ENCODE measurements around the gene EEF1A2.

The EEF1A2 gene

DNA sequence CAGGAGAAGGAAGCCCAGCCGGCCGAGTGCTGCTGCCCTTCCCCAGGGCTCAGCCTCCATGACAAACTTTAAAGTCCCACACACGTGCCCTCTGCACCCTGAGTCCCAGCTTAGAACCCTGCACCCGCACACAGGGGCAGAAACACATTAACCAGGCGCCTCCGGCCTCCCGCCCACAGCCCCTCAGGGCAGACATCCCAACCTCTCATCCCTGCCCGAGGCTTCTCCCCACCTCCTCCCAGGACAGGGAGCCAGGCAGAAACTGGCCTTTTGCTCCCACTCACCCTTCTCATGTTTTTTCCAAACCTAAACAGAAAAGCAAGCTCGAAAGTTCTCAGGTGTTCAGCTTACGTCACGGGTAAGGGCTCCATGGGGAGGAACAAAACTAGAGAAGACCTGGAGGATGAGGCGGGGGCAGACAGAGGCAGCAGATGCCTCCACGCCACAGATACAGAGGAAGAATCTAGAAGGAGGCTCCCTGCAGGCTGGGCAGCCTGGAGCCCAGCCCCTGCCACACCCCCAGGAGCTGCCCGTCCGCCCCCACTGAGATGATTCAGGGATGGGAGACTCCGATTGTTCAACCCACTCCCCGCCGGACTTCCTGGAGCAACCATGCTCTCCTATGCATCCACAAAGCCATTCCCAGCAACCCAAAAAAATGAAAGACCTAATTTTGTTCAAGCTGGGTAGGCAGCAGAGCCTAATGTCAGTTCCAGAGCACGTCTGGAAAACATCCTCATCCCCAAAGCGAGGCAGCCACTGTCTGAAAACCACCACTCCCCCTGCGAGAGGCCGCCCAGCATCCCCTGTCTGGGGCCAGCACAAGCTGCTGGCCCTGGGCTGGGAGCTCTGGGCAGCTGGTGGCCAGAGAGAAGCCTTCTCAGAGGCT, 35.2 kb downstream of the EEF1A2 start:
- Histone ChIP-seq H3K4me2 (ENCODE audit: low read length) (no peak overlapping the region), H4K20me1 (ENCODE audit: control insufficient read depth, insufficient read depth, low read depth, low read length) (no peaks in the 10 kb centered on the region), H3K79me2 (ENCODE audit: control insufficient read depth, low read length) (no peaks in the 10 kb centered on the region), H3K4me3 (ENCODE audit: low read length) (no peak overlapping the region), H3K36me3 (ENCODE audit: control insufficient read depth, low read length) (no peaks in the 10 kb centered on the region), H3K9me2 (replicated peaks; ENCODE audit: control insufficient read depth, low read length) (no peaks in the 10 kb centered on the region), H3F3A (ENCODE audit: control insufficient read depth, insufficient read depth) (no peaks in the 10 kb centered on the region), H3K27ac (ENCODE audit: low read depth, low read length) (no peak overlapping the region), H3K4me1 (ENCODE audit: control insufficient read depth, low read length) (no peaks in the 10 kb centered on the region), H3K27me3 (ENCODE audit: control insufficient read depth, low read length) (no peaks in the 10 kb centered on the region), H3K9me3 (ENCODE audit: control insufficient read depth, insufficient read depth, low read length) (no peaks in the 10 kb centered on the region)
- TF ChIP-seq EZH2phosphoT487 (IDR thresholded peaks at IDR 0.05; ENCODE audit: borderline replicate concordance, low read length): no peak
- TF ChIP-seq, protein P1, sequence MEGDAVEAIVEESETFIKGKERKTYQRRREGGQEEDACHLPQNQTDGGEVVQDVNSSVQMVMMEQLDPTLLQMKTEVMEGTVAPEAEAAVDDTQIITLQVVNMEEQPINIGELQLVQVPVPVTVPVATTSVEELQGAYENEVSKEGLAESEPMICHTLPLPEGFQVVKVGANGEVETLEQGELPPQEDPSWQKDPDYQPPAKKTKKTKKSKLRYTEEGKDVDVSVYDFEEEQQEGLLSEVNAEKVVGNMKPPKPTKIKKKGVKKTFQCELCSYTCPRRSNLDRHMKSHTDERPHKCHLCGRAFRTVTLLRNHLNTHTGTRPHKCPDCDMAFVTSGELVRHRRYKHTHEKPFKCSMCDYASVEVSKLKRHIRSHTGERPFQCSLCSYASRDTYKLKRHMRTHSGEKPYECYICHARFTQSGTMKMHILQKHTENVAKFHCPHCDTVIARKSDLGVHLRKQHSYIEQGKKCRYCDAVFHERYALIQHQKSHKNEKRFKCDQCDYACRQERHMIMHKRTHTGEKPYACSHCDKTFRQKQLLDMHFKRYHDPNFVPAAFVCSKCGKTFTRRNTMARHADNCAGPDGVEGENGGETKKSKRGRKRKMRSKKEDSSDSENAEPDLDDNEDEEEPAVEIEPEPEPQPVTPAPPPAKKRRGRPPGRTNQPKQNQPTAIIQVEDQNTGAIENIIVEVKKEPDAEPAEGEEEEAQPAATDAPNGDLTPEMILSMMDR (IDR thresholded peaks at IDR 0.05; ENCODE audit: low read depth, low read length, poor library complexity, severe bottlenecking): no peak

DNA sequence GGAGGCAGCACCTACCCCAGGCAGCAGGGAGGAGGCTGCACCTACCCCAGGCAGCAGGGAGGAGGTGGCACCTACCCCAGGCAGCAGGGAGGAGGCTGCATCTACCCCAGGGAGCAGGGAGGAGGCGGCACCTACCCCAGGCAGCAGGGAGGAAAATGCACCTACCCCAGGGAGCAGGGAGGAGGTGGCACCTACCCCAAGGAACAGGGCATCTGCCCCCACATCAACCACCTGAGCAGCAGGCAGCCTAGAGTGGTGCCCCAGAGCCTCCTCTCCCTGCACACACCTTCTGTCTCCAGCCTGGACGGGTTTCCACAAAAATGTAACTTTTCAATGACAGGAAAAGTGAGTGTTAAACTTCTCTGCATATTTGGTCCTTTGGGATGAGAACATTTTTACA, 36.6 kb downstream of the EEF1A2 start:
- Histone ChIP-seq H3K27ac (ENCODE audit: low read depth, low read length) (no peak overlapping the region), H3K4me1 (ENCODE audit: control insufficient read depth, low read length) (no peaks in the 10 kb centered on the region), H3K9me3 (ENCODE audit: control insufficient read depth, insufficient read depth, low read length) (no peaks in the 10 kb centered on the region), H3K79me2 (ENCODE audit: control insufficient read depth, low read length) (no peaks in the 10 kb centered on the region), H3K27me3 (ENCODE audit: control insufficient read depth, low read length) (no peaks in the 10 kb centered on the region), H4K20me1 (ENCODE audit: control insufficient read depth, insufficient read depth, low read depth, low read length) (no peaks in the 10 kb centered on the region), H3K4me2 (ENCODE audit: low read length) (no peak overlapping the region), H3F3A (ENCODE audit: control insufficient read depth, insufficient read depth) (no peaks in the 10 kb centered on the region), H3K36me3 (ENCODE audit: control insufficient read depth, low read length) (no peaks in the 10 kb centered on the region), H3K4me3 (ENCODE audit: low read length) (no peak overlapping the region), H3K9me2 (replicated peaks; ENCODE audit: control insufficient read depth, low read length) (no peaks in the 10 kb centered on the region)
- TF ChIP-seq, protein P1 (IDR thresholded peaks at IDR 0.05; ENCODE audit: low read depth, low read length, poor library complexity, severe bottlenecking): no peak
- no peak for TF ChIP-seq EZH2phosphoT487 (IDR thresholded peaks at IDR 0.05; ENCODE audit: borderline replicate concordance, low read length)

DNA sequence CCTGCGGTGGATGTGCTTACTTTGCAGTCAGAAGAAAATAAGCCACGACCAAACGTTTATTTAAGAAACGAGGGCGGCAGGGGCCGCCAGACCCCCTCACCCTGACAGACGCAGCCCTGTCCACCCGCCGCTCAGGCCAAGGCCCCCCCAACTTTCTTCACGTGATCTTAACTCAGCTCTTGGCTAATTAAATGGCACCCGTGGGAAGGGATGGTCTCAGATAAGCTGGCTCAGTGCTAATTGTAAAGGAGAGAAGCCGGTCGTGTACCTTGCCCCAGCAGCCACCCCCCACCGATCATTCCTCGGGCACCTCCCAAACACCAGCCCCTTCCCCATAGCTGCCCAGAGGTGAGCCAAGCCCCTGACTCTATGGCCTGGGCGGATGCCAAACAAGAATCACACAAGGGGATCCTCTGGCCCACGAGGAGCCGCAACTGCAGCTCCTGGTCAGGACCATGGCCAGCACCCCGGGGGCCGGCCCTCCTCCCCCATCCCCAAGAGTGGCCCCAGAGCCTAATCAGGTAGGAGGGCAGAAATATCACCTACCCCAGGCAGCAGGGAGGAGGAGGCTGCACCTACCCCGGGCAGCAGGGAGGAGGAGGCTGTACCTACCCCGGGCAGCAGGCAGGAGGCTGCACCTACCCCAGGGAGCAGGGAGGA, 37.6 kb downstream of the EEF1A2 start:
- no peaks in the 10 kb centered on the region for H3K27me3 ChIP-seq (ENCODE audit: control insufficient read depth, low read length)
- no peak overlapping the region for H3K27ac ChIP-seq (ENCODE audit: low read depth, low read length)
- H3K79me2 ChIP-seq (ENCODE audit: control insufficient read depth, low read length): no peaks in the 10 kb centered on the region
- no peaks in the 10 kb centered on the region for H3K4me1 ChIP-seq (ENCODE audit: control insufficient read depth, low read length)
- no peaks in the 10 kb centered on the region for H3K36me3 ChIP-seq (ENCODE audit: control insufficient read depth, low read length)
- no peaks in the 10 kb centered on the region for H3F3A ChIP-seq (ENCODE audit: control insufficient read depth, insufficient read depth)
- H4K20me1 ChIP-seq (ENCODE audit: control insufficient read depth, insufficient read depth, low read depth, low read length): no peaks in the 10 kb centered on the region
- no peaks in the 10 kb centered on the region for H3K9me3 ChIP-seq (ENCODE audit: control insufficient read depth, insufficient read depth, low read length)
- H3K4me2 ChIP-seq (ENCODE audit: low read length): no peak overlapping the region
- no peaks in the 10 kb centered on the region for H3K9me2 ChIP-seq (replicated peaks; ENCODE audit: control insufficient read depth, low read length)
- no peak overlapping the region for H3K4me3 ChIP-seq (ENCODE audit: low read length)
- TF ChIP-seq, protein P1 (IDR thresholded peaks at IDR 0.05; ENCODE audit: low read depth, low read length, poor library complexity, severe bottlenecking): no peak
- TF ChIP-seq EZH2phosphoT487 (IDR thresholded peaks at IDR 0.05; ENCODE audit: borderline replicate concordance, low read length): no peak
